ENCODE measurements around the gene PFAS.

PFAS gene

DNA sequence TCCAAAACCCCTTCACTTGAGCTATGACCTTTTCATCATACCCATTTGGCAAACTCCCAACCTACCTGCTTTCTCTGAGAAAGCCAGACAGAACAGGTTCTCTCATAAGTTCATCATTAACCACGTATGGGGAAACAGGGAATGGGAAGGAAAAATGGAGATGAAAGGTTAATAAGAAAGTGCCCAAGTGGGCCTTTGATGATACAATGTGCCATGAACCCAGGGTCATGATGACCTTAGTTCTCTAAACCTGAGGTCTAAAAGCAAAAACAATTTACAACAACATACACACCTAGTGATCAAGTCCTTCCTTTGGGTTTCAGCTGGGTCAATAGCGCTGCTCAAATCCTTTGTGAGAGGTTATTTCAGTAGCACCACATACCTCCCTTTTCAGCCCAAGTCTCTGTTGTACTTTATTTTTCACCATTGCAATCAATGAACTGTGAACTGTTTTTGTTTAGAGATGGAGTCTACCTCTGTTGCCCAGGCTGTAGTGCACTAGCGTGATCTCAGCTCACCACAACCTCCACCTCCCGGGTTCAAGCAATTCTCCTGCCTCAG is 24.9 kb downstream of the PFAS start:
- H3K27ac Mint-ChIP-seq: no peak overlapping the region
- H3K9me3 Mint-ChIP-seq: no peaks in the 10 kb centered on the region
- peaks cover 29% of the 10 kb centered on the region for H3K36me3 Mint-ChIP-seq (ENCODE audit: low read depth)
- no peak overlapping the region for H3K4me3 Mint-ChIP-seq
- DNase-seq (no peak), ATAC-seq (no peak)
- H3K4me1 Mint-ChIP-seq: no peaks in the 10 kb centered on the region
- no peaks in the 10 kb centered on the region for H3K27me3 Mint-ChIP-seq

- Mint-ChIP-seq H3K27ac (no peak overlapping the region), H3K36me3 (ENCODE audit: low read depth) (peaks cover 23% of the 10 kb centered on the region), H3K4me3 (no peak overlapping the region), H3K9me3 (no peaks in the 10 kb centered on the region), H3K4me1 (no peaks in the 10 kb centered on the region), H3K27me3 (no peaks in the 10 kb centered on the region)
- ATAC-seq: no peak
- no peak for DNase-seq
Observed at GRCh38 chr17:8274816-8275215, 25.7 kb downstream of the PFAS start.

GRCh38 chr17:8275421-8276290 is 26.6 kb downstream of the PFAS start:
- Mint-ChIP-seq H3K27ac (no peak overlapping the region), H3K4me1 (no peaks in the 10 kb centered on the region), H3K36me3 (ENCODE audit: low read depth) (peaks cover 15% of the 10 kb centered on the region), H3K9me3 (no peaks in the 10 kb centered on the region), H3K4me3 (no peak overlapping the region), H3K27me3 (no peaks in the 10 kb centered on the region)
- no peak for ATAC-seq
- DNase-seq: no peak

GRCh38 chr17:8277317-8277716 is 28.2 kb downstream of the PFAS start:
- H3K36me3 Mint-ChIP-seq (ENCODE audit: low read depth): peaks cover 7% of the 10 kb centered on the region
- H3K27ac Mint-ChIP-seq: no peak overlapping the region
- ATAC-seq (no peak), DNase-seq (no peak)
- H3K4me3 Mint-ChIP-seq: no peak overlapping the region
- no peaks in the 10 kb centered on the region for H3K27me3 Mint-ChIP-seq
- peaks cover 2% of the 10 kb centered on the region for H3K4me1 Mint-ChIP-seq
- no peaks in the 10 kb centered on the region for H3K9me3 Mint-ChIP-seq

DNA sequence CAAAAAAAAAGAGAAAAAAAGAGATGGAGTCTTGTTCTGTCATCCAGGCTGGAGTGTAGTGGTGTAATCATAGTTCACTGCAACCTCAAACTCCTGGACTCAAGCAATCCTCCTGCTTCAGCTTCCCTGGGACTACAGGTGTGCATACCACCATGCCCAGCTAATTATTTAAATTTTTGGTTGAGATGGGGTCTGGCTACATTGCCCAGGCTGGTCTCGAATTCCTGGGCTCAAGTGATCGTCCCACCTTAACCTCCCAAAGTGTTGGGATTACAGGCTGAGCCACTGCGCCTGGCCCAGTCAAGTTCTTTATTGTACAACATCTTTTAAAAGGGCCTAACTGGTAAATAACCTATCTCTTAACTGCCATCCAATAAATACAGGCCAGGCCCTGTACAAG is 33.3 kb downstream of the PFAS start:
- H3K4me1 Mint-ChIP-seq: peaks cover 5% of the 10 kb centered on the region
- no peaks in the 10 kb centered on the region for H3K27me3 Mint-ChIP-seq
- H3K4me3 Mint-ChIP-seq: no peak overlapping the region
- no peak for DNase-seq
- no peaks in the 10 kb centered on the region for H3K36me3 Mint-ChIP-seq (ENCODE audit: low read depth)
- H3K9me3 Mint-ChIP-seq: no peaks in the 10 kb centered on the region
- no peak overlapping the region for H3K27ac Mint-ChIP-seq
- no peak for ATAC-seq

- Mint-ChIP-seq H3K4me3 (no peak overlapping the region), H3K36me3 (ENCODE audit: low read depth) (no peaks in the 10 kb centered on the region), H3K27ac (peak overlapping the region; percentile 27), H3K4me1 (peaks cover 14% of the 10 kb centered on the region), H3K27me3 (no peaks in the 10 kb centered on the region), H3K9me3 (no peaks in the 10 kb centered on the region)
- DNase-seq (no peak), ATAC-seq (no peak)
Observed at GRCh38 chr17:8283356-8283755, 34.3 kb downstream of the PFAS start.

DNA sequence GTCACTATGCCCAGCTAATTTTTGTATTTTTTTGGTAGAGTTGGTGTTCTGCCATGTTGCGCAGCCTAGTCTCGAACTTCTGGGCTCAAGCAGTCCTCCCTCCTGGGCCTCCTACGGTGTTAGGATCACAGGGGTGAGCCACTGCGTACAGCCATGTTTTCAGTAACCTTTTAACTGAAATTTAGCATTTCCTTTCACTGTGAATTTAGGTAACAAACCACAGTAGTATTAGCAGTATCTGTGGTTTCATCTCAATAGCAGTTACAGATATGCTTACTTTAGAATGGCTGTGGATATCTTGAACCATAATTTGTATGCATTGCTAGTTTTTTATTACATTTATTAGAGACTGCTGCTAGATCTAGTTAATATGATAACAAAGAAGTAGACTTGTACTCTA is 35.0 kb downstream of the PFAS start:
- DNase-seq (no peak), ATAC-seq (no peak)
- Mint-ChIP-seq H3K27ac (no peak overlapping the region), H3K27me3 (no peaks in the 10 kb centered on the region), H3K36me3 (ENCODE audit: low read depth) (no peaks in the 10 kb centered on the region), H3K4me3 (no peak overlapping the region), H3K9me3 (no peaks in the 10 kb centered on the region), H3K4me1 (peaks cover 15% of the 10 kb centered on the region)

GRCh38 chr17:8285270-8286181 is 36.4 kb downstream of the PFAS start:
- no peak overlapping the region for H3K4me3 Mint-ChIP-seq
- DNase-seq (no peak), ATAC-seq (no peak)
- peaks cover 28% of the 10 kb centered on the region for H3K4me1 Mint-ChIP-seq
- no peaks in the 10 kb centered on the region for H3K9me3 Mint-ChIP-seq
- H3K36me3 Mint-ChIP-seq (ENCODE audit: low read depth): peaks cover 5% of the 10 kb centered on the region
- H3K27ac Mint-ChIP-seq: no peak overlapping the region
- no peaks in the 10 kb centered on the region for H3K27me3 Mint-ChIP-seq

DNA sequence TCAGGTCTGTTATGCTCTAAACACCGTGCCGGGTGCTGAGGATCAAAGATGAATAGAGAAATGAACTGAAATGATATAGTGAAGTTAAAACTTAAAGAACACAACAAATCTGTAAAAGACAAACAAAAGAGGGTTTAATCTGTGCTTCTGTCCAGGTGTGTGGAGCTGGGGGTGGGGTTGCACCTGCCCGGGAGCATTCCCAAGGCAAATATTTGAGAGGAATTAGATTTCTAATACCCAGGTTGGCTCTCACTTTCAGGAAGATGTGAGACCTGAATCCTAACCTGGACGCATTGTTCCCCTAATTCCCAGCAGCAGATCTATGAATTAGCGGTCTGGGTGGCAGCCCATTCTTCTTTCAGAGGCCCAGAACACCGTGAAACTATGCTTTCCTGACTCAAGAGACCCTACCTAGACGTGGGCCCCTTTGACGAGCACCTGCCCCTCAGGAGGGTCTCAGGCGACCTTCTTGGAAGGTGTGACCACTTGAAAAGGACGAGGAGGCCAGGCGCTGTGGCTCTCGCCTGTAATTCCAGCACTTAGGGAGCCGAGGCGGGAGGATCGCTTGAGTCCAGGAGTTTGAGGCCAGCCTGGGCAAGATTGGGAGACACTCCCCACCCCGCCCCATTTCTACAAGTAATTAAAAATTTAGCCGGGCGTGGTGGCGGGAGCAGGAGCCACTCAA is 38.7 kb downstream of the PFAS start:
- no peak for ATAC-seq
- DNase-seq: no peak
- H3K4me1 Mint-ChIP-seq: peaks cover 26% of the 10 kb centered on the region
- peak overlapping the region; percentile 93 for H3K4me3 Mint-ChIP-seq
- H3K27ac Mint-ChIP-seq: peak overlapping the region; percentile 93
- no peaks in the 10 kb centered on the region for H3K27me3 Mint-ChIP-seq
- H3K36me3 Mint-ChIP-seq (ENCODE audit: low read depth): peaks cover 5% of the 10 kb centered on the region
- no peaks in the 10 kb centered on the region for H3K9me3 Mint-ChIP-seq

DNA sequence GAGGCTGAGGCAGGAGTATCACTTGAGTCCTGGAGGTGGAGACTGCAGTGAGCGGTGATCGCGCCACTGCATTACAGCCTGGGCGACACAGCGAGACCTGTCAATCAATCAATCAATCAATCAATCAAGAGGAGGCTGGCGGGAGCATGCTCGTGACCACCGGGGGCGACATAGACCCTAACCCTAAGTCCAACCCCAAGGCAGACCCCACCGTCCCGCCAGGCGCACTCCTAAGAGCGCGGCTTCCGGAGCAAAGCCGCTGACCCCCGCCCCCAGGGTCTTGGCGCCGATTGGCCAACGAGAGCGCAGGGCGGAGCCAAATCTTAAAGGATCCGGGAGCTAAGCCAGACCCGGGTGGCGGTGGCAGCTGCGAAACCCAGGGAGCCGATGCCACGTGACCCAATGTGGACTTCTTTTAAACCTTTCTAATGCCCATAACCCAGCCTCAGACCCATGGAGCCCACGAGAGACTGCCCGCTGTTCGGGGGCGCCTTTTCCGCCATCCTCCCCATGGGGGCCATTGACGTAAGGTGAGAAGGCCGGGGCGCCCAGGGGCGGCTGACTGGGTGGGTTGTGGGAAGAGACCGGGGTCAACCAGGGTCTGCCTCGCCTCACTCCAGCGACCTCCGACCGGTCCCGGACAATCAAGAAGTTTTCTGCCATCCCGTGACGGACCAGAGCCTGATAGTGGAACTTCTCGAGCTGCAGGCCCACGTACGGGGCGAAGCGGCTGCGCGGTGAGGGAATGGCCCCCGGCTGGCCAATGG is 39.4 kb downstream of the PFAS start, which contains the start of gene RANGRF:
Gene RANGRF, plus strand, starts transcription at position 335 of the 767 bp plus-strand sequence. Its CDS starts 119 bp downstream, at position 454.
- Mint-ChIP-seq H3K36me3 (ENCODE audit: low read depth) (peaks cover 5% of the 10 kb centered on the region), H3K27ac (peak within 1 kb of the TSS; percentile 93), H3K9me3 (no peaks in the 10 kb centered on the region), H3K4me3 (peak within 1 kb of the TSS; percentile 93), H3K27me3 (no peaks in the 10 kb centered on the region), H3K4me1 (peaks cover 26% of the 10 kb centered on the region)
- peak; percentile 89 for DNase-seq
- ATAC-seq: peak; percentile 89

GRCh38 chr17:8289103-8289397 is 40.0 kb downstream of the PFAS start:
- DNase-seq (peak; percentile 87), ATAC-seq (no peak)
- Mint-ChIP-seq H3K9me3 (no peaks in the 10 kb centered on the region), H3K36me3 (ENCODE audit: low read depth) (peaks cover 5% of the 10 kb centered on the region), H3K27me3 (no peaks in the 10 kb centered on the region), H3K27ac (peak overlapping the region; percentile 93), H3K4me3 (peak overlapping the region; percentile 93), H3K4me1 (peaks cover 25% of the 10 kb centered on the region)

GRCh38 chr17:8290043-8290442 is 41.0 kb downstream of the PFAS start:
- ATAC-seq: no peak
- Mint-ChIP-seq H3K36me3 (ENCODE audit: low read depth) (peaks cover 5% of the 10 kb centered on the region), H3K4me1 (peaks cover 30% of the 10 kb centered on the region), H3K9me3 (no peaks in the 10 kb centered on the region), H3K4me3 (peak overlapping the region; percentile 93), H3K27ac (peak overlapping the region; percentile 49), H3K27me3 (no peaks in the 10 kb centered on the region)
- no peak for DNase-seq

DNA sequence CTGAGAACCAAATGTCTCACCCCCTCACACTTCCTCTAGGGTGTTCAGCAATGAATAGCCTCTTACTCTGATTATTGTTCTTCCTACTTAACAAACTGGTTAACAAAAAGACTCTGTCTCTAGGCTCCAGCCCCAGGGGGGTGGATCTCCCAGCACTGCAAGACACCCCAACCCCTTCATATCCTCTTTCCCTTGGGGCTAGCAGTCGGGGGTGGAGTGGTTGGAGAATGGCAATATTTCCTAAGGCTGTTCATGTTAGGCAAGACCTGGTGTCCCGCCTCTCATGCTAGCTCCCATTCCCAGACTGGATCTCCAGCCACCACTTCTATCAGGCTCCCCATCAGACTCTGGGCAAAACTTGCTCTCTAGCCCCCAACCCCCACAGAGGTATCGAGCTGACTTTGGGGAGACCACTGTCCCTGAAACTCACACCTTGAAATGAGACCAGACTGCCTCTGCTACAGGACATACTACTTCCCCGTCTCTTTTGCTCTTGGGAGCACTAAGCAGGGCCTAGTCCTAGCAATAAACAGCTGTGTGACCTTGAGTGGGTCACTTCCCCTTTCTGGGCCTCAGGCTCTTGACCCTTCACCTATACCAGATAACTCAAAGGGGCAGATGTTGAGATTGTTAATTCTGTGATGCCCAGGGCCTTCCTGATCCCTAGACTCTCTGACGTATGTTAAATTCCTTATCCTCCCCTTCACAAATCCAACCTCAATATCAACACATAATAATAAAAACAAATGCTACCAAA is 43.7 kb downstream of the PFAS start:
- no peaks in the 10 kb centered on the region for H3K9me3 Mint-ChIP-seq
- H3K36me3 Mint-ChIP-seq (ENCODE audit: low read depth): peaks cover 5% of the 10 kb centered on the region
- no peak for DNase-seq
- no peak overlapping the region for H3K4me3 Mint-ChIP-seq
- ATAC-seq: no peak
- H3K4me1 Mint-ChIP-seq: peaks cover 35% of the 10 kb centered on the region
- H3K27ac Mint-ChIP-seq: no peak overlapping the region
- no peaks in the 10 kb centered on the region for H3K27me3 Mint-ChIP-seq

Measured in activated naive CD8-positive, alpha-beta T cell treated with anti-CD3 and anti-CD28 coated beads, Interleukin-2, amount 50 U/mL, for 24 hours (primary cell).